ENCODE data around the gene PCK1.

GRCh38 chr20:57605878-57606277 is 45.0 kb downstream of the PCK1 start:
- TF ChIP-seq, protein P1, sequence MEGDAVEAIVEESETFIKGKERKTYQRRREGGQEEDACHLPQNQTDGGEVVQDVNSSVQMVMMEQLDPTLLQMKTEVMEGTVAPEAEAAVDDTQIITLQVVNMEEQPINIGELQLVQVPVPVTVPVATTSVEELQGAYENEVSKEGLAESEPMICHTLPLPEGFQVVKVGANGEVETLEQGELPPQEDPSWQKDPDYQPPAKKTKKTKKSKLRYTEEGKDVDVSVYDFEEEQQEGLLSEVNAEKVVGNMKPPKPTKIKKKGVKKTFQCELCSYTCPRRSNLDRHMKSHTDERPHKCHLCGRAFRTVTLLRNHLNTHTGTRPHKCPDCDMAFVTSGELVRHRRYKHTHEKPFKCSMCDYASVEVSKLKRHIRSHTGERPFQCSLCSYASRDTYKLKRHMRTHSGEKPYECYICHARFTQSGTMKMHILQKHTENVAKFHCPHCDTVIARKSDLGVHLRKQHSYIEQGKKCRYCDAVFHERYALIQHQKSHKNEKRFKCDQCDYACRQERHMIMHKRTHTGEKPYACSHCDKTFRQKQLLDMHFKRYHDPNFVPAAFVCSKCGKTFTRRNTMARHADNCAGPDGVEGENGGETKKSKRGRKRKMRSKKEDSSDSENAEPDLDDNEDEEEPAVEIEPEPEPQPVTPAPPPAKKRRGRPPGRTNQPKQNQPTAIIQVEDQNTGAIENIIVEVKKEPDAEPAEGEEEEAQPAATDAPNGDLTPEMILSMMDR (IDR thresholded peaks at IDR 0.05) = no peak
- TF ChIP-seq POLR2A (IDR thresholded peaks at IDR 0.05) (no peak), POLR2AphosphoS5 (IDR thresholded peaks at IDR 0.05) (no peak)

Measured in suprapubic skin (tissue), 4 donors.